ENCODE measurements around the gene OLR1. TPM values are rescaled to one million over a fixed set of nuclear protein-coding genes. Genes with fewer than 3 reads are reported as not detected.

Gene OLR1
- total RNA-seq, 2 experiments from 2014 or later, result not detected

DNA sequence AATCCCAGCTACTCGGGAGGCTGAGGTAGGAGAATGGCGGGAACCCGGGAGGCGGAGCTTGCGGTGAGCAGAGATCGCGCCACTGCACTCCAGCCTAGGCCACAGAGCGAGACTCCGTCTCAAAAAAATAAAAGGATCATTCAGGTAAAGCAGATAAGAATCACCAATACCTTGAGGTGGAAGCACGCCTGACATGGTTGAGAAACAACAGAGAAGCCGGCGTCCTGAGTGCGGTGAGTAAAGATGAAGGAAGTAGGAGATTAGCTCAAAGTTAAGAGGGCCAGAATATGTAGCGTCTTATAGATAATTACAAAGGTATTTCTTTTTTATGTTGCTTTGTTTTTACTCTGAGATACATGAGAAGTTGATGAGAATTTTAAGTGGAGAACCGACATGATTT, 56.6 kb downstream of the OLR1 start:
- no peak overlapping the region for H3K4me3 Mint-ChIP-seq
- H3K9me3 Mint-ChIP-seq (ENCODE audit: insufficient read depth), result no peaks in the 10 kb centered on the region
- H3K27me3 Mint-ChIP-seq (ENCODE audit: low read depth), result peaks cover 12% of the 10 kb centered on the region
- H3K27ac Mint-ChIP-seq, result no peak overlapping the region
- ChIA-PET POLR2A (no interaction called here), CTCF (no interaction called here)
- H3K36me3 Mint-ChIP-seq (ENCODE audit: low read depth), result no peaks in the 10 kb centered on the region
- H3K4me1 Mint-ChIP-seq (ENCODE audit: low read depth), result no peaks in the 10 kb centered on the region
- no peak for ATAC-seq
- DNase-seq, result no peak

DNA sequence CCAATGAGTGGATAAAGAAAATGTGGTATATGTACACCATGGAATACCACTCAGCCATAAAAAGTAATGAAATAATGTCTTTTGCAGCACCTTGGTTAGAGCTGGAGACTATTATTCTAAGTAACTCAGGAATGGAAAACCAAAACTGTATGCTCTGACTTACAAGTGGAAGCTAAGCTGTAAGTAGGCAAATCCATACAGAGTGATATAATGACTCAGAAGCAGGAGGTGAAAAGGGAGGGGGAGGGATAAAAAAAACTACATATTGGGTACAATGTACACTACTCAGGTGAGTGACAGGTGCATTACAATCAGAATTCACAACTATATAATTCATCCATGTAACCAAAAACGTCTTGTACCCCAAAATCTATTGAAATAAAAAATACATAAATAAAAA, 58.0 kb downstream of the OLR1 start:
- ChIA-PET POLR2A (no interaction called here), CTCF (interaction anchor here (0.8 kb wide), 1 partner anchor 166 kb away, joined by 3 read pairs; no protein-coding TSS in a partner anchor)
- no peak overlapping the region for H3K4me3 Mint-ChIP-seq
- ATAC-seq (no peak), DNase-seq (no peak)
- peaks cover 9% of the 10 kb centered on the region for H3K27me3 Mint-ChIP-seq (ENCODE audit: low read depth)
- no peaks in the 10 kb centered on the region for H3K9me3 Mint-ChIP-seq (ENCODE audit: insufficient read depth)
- H3K36me3 Mint-ChIP-seq (ENCODE audit: low read depth), result no peaks in the 10 kb centered on the region
- H3K4me1 Mint-ChIP-seq (ENCODE audit: low read depth), result no peaks in the 10 kb centered on the region
- no peak overlapping the region for H3K27ac Mint-ChIP-seq

GRCh38 chr12:10113075-10113474, 58.9 kb downstream of the OLR1 start:
- H3K4me3 Mint-ChIP-seq, result no peak overlapping the region
- DNase-seq (no peak), ATAC-seq (no peak)
- H3K36me3 Mint-ChIP-seq (ENCODE audit: low read depth), result no peaks in the 10 kb centered on the region
- peaks cover 9% of the 10 kb centered on the region for H3K27me3 Mint-ChIP-seq (ENCODE audit: low read depth)
- POLR2A ChIA-PET, result no interaction called here
- H3K4me1 Mint-ChIP-seq (ENCODE audit: low read depth), result no peaks in the 10 kb centered on the region
- H3K27ac Mint-ChIP-seq, result no peak overlapping the region
- CTCF ChIA-PET, result no interaction called here
- H3K9me3 Mint-ChIP-seq (ENCODE audit: insufficient read depth), result no peaks in the 10 kb centered on the region

GRCh38 chr12:10111451-10111850, 60.5 kb downstream of the OLR1 start:
- ChIA-PET CTCF (no interaction called here), POLR2A (no interaction called here)
- DNase-seq, result no peak
- H3K27me3 Mint-ChIP-seq (ENCODE audit: low read depth), result peaks cover 15% of the 10 kb centered on the region
- H3K4me3 Mint-ChIP-seq, result no peak overlapping the region
- H3K27ac Mint-ChIP-seq, result no peak overlapping the region
- no peaks in the 10 kb centered on the region for H3K4me1 Mint-ChIP-seq (ENCODE audit: low read depth)
- H3K36me3 Mint-ChIP-seq (ENCODE audit: low read depth), result no peaks in the 10 kb centered on the region
- no peaks in the 10 kb centered on the region for H3K9me3 Mint-ChIP-seq (ENCODE audit: insufficient read depth)
- no peak for ATAC-seq

DNA sequence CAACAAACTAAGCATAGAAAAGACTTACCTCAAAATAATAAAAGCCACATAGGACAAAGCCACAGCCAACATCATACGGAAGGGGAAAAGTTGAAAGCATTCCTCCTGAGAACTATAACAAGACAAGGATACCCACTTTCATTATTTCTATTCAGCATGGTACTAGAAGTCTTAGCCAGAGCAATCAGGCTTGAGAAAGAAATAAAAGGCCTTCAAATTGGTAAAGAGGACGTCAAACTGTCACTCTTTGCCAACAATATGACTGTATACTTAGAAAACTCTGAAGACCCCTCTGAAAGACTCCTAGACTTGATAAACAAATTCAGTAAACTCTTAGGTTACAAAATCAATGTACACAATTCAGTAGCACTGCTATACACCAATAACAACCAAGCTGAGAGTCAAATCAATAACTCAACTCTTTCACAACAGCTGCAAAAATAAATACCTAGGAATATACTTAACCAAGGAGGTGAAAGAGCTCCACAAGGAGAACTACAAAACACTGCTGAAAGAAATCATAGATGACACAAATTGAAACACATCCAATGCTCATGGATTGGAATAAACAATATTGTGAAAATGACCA, 61.6 kb downstream of the OLR1 start:
- H3K27me3 Mint-ChIP-seq (ENCODE audit: low read depth), result peaks cover 24% of the 10 kb centered on the region
- no peaks in the 10 kb centered on the region for H3K9me3 Mint-ChIP-seq (ENCODE audit: insufficient read depth)
- H3K4me1 Mint-ChIP-seq (ENCODE audit: low read depth), result no peaks in the 10 kb centered on the region
- H3K36me3 Mint-ChIP-seq (ENCODE audit: low read depth), result no peaks in the 10 kb centered on the region
- POLR2A ChIA-PET, result no interaction called here
- DNase-seq, result no peak
- no peak overlapping the region for H3K4me3 Mint-ChIP-seq
- ATAC-seq, result no peak
- CTCF ChIA-PET, result interaction anchor here (0.6 kb wide), 1 partner anchor 170 kb away, joined by 3 read pairs; no protein-coding TSS in a partner anchor
- no peak overlapping the region for H3K27ac Mint-ChIP-seq

Other genes starting within 250 kb of the OLR1 start
- not detected for gene CLEC2A, start 239.8 kb downstream of the OLR1 start, total RNA-seq
- 1 to 10 TPM; 4.8 to 6.3 TPM for gene CLEC12A, start 200.7 kb downstream of the OLR1 start, total RNA-seq
- not detected for gene CLEC1B, start 173.0 kb downstream of the OLR1 start, total RNA-seq
- under 1 TPM; 0.31 to 0.87 TPM for gene CLEC12B, start 161.5 kb downstream of the OLR1 start, total RNA-seq
- gene CLEC9A, start 141.4 kb downstream of the OLR1 start, total RNA-seq, result not detected
- gene CLEC1A, start 73.1 kb downstream of the OLR1 start, total RNA-seq, result not detected
- gene CLEC7A, start 41.9 kb downstream of the OLR1 start, total RNA-seq, result not detected
- gene TMEM52B, start 6.9 kb upstream of the OLR1 start, total RNA-seq, result not detected
- 10 to 100 TPM; 15.1 to 17.0 TPM for gene GABARAPL1, start 40.7 kb upstream of the OLR1 start, total RNA-seq
- gene KLRD1, start 135.7 kb upstream of the OLR1 start, total RNA-seq, result 1 to 10 TPM; 7.6 to 8.8 TPM
- 100 to 1,000 TPM; 117 to 123 TPM for gene KLRK1, start 217.9 kb upstream of the OLR1 start, total RNA-seq
- gene KLRC4, start 237.6 kb upstream of the OLR1 start, total RNA-seq, result 1 to 10 TPM; 3.6 to 4.9 TPM
- 1 to 10 TPM; 1.3 to 2.1 TPM for gene KLRC3, start 248.5 kb upstream of the OLR1 start, total RNA-seq